ENCODE results near the gene RPGRIP1L.

RPGRIP1L gene

DNA sequence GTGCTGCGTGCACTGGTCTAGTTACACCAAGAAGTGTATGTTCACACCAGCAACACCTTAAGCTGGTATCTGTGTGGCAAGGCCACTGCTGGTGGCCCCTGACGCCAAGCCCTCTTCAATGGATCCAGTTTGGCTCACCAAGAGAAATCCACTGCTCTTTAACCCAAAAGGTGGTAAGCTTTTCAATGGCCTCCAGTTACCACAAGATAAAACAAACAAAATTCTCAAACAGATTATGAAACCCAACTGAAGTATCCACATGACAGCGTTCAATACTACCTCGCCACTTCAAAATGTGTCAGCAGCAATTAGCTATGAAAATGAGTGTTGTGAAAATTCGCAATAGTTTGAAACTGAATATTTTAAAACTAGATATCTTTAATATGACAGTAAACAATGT lies 104.1 kb downstream of the RPGRIP1L start:
- H3K4me3 ChIP-seq (ENCODE audit: low read depth, low read length): no peak overlapping the region
- TF ChIP-seq, protein P1, sequence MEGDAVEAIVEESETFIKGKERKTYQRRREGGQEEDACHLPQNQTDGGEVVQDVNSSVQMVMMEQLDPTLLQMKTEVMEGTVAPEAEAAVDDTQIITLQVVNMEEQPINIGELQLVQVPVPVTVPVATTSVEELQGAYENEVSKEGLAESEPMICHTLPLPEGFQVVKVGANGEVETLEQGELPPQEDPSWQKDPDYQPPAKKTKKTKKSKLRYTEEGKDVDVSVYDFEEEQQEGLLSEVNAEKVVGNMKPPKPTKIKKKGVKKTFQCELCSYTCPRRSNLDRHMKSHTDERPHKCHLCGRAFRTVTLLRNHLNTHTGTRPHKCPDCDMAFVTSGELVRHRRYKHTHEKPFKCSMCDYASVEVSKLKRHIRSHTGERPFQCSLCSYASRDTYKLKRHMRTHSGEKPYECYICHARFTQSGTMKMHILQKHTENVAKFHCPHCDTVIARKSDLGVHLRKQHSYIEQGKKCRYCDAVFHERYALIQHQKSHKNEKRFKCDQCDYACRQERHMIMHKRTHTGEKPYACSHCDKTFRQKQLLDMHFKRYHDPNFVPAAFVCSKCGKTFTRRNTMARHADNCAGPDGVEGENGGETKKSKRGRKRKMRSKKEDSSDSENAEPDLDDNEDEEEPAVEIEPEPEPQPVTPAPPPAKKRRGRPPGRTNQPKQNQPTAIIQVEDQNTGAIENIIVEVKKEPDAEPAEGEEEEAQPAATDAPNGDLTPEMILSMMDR (IDR thresholded peaks at IDR 0.05; ENCODE audit: borderline replicate concordance, insufficient read depth, low read depth, low read length): no peak

DNA sequence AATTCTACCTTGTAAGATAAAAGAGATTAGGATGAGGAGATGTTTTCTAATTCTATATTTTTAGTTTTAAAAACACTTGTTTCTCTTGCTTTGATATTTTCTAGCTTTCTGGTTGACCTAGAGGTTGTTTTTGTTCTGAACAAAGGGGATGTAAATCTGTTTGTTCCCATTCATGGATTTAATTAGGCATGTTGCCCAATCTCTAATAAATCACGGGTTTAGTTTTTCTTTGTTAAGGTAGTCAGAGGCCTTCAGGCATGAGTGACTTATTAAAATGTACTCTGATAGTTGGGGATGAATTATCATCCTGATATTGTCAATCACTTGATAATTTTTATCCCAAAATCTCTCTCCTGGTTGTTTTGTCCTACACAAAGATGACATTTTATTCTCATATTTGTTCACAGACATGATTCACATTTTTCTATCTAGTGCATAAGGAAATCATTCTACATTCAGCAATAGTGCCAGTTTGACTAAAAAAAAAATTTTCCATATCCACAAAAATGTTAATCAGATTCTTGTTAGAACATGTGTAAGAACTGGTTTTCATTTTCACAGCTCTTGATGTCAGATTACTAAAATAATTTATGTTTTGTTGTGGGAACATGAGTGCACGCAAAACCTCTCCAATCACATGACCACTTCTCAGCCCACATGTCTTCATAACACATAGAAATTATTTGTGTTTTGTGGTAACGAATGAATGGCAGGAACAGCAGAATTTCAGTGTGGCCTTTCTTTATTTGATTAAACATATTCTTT lies 105.0 kb downstream of the RPGRIP1L start:
- H3K4me3 ChIP-seq (ENCODE audit: low read depth, low read length): no peak overlapping the region
- TF ChIP-seq, protein P1 (IDR thresholded peaks at IDR 0.05; ENCODE audit: borderline replicate concordance, insufficient read depth, low read depth, low read length): no peak

DNA sequence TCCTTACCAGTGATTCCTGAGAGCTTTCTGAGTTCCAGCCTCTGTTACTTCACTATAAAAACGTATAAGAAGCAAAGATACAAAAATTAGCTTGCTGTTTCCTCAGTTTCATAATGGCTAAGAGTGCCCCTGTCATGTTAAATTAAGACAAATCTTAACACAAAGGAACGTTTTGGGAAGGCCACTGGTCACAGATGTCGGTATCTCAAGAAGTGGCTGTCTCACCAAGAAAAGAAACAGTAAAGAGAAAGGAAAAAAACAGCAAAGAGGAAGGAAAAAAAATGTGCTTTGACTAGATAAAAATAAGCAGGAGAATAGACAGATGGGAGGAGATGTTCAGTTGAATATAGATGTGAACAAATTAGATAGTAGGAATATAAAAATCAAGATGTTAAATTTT lies 105.9 kb downstream of the RPGRIP1L start:
- no peak overlapping the region for H3K4me3 ChIP-seq (ENCODE audit: low read depth, low read length)
- TF ChIP-seq, protein P1 (IDR thresholded peaks at IDR 0.05; ENCODE audit: borderline replicate concordance, insufficient read depth, low read depth, low read length): no peak

DNA sequence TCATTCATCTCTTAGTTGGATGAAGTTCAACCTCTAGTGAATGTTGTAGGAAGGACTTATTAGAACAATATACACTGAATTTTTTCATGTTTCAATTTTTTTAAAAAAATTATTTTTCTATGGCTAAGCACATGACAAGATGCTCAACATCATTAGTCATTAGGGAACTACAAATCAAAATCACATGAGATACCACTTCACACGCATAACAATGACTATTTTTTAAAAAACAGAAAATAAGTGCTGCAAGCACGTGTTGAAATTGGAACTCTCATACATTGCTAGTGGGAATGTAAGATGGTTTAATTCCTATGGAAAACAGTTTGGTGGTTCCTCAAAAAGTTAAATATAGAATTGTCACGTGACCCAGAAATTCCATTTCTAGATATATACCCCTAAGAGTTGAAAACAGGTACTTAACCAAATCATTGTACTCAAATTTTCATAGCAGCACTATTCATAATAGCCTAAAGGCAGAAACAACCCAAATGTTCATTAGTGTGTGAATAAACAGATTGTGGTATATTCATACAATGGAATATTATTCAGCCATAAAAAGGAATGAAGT lies 115.5 kb downstream of the RPGRIP1L start:
- H3K4me3 ChIP-seq (ENCODE audit: low read depth, low read length): no peak overlapping the region
- TF ChIP-seq, protein P1 (IDR thresholded peaks at IDR 0.05; ENCODE audit: borderline replicate concordance, insufficient read depth, low read depth, low read length): no peak

DNA sequence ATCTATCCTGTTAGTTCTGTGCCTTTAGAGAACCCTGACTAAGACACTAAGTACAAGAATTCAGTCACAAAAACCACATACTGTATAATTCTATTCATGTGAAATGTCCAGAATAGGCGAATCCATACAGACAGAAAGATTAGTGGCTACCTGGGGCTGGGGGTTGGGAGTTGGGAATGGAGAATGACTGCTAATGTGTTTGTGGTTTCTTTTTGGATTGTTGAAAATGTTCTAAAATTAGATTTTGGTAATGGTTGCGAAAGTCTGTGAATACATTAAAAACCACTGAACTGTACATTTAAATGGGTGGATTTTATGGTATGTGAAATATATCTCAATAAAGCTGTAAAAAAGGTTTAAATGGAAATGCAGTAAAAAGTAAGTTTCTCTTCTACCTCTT lies 120.3 kb downstream of the RPGRIP1L start:
- TF ChIP-seq, protein P1 (IDR thresholded peaks at IDR 0.05; ENCODE audit: borderline replicate concordance, insufficient read depth, low read depth, low read length): no peak
- no peak overlapping the region for H3K4me3 ChIP-seq (ENCODE audit: low read depth, low read length)

DNA sequence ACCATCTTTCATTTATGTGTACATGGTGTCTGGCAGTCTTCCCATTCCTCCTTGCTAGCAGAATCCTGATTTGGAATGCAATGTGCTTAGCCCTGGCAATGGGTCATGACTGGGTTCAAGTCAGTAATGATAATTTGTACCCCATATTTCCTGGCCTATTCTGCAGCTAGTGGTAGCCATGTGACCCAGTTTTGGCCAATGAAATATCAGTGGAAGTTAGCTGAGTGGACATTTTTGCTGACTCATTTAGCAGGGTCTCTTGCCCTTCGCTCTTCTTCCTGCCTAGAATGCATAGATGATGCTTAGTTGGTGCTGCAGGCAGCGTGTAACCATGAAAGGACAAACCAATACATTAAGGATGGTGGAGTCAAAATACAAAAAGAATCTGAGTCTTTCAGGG lies 121.9 kb downstream of the RPGRIP1L start:
- TF ChIP-seq, protein P1 (IDR thresholded peaks at IDR 0.05; ENCODE audit: borderline replicate concordance, insufficient read depth, low read depth, low read length): no peak
- H3K4me3 ChIP-seq (ENCODE audit: low read depth, low read length): no peak overlapping the region

Data from GM12875 (cell line).